Fibroblast of skin of left biceps (primary cell): ENCODE measurements around the gene LRRFIP1.

Experiments
- DNase-seq, 2 experiments: peaks; one replicate each; pipeline ENCODE4 v3.0.0-alpha.2; 2013; ENCODE audit warnings: low read depth in 2 of 2

Gene LRRFIP1

GRCh38 chr2:237723602-237724001 lies 96.2 kb downstream of the LRRFIP1 start:
- DNase-seq: no peak

GRCh38 chr2:237724811-237725478 lies 97.6 kb downstream of the LRRFIP1 start:
- DNase-seq: no peak

DNA sequence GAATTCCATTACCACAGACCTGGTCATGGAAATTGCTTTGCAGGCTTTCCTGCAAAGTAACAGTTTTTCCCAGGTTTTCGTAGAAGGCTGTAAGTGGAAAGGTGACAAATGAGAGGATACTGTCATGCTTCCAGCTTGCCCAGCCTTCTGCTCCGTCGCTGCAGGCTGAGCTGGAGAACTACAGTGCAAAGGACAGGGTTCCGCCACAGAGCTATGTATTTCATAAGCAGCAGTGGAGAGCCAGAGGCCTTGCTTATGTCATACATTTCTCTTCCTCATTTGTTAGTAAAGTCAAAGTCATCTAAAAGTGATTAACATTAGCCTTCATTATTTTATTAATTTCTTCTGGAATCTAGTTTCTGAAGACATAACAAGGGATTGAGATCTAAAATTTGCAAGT lies 98.3 kb downstream of the LRRFIP1 start:
- DNase-seq: no peak

DNA sequence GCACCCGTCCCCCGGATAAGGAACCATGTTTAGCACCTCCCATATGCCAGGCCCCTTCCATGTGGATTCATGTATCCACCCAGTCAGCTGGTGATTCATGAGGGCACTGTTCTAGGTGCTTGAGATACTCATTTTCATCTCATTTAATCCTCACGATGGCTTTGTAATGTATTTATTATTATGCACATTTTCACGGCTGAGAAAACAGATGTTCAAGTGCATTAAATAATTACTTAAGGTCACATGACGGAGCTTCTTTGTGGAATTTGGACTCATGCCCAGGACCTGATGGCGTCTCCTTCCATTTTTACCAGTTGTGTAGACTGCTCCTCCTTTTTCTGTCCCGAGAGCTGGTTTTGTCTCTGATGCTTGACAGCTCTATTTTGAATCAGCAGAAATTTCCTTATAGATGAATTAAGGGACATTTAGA lies 99.0 kb downstream of the LRRFIP1 start:
- peak; percentile 59 to 65 for DNase-seq

GRCh38 chr2:237727363-237727762 lies 100.0 kb downstream of the LRRFIP1 start:
- DNase-seq: no peak

- no peak for DNase-seq
Measured at GRCh38 chr2:237729681-237730475, 102.5 kb downstream of the LRRFIP1 start.

DNA sequence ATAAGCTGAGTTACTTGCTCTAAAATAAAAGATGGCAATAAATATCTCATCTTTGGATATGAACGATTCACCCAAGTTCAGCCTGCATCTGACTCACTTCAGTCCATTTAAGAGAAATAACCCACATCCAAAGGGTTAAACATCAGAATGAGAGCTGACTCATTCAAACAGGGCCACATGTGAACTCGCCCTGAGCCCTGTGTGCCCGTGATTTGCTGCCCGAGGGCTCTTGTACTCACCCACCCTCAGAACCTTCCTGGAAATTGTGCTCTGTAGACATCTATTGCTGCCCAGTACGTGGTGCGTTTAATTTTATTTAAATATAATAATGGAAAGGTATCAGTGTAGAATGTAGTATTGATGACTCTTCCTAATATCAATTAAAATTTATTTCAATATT lies 104.3 kb downstream of the LRRFIP1 start:
- DNase-seq: no peak

DNA sequence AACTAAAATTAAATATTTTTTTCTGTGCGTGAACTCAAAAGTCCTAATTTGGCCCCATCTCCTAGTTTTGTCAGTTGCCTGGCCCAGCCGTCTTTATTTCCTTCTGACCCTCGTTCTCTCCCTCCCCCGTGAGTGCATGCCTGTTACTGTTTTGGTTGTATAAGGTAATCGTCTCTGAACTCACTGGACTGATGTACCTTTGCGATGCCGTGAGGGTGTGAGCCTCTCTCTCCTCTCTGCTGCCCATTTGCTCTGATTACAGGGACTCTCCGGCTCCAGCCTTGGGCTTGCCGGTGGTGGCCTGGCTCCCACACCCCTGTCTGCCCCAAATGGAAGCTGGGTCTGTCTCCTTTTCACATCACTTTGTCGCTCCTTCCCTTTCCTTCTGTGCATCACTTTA lies 104.7 kb downstream of the LRRFIP1 start:
- DNase-seq: no peak

DNA sequence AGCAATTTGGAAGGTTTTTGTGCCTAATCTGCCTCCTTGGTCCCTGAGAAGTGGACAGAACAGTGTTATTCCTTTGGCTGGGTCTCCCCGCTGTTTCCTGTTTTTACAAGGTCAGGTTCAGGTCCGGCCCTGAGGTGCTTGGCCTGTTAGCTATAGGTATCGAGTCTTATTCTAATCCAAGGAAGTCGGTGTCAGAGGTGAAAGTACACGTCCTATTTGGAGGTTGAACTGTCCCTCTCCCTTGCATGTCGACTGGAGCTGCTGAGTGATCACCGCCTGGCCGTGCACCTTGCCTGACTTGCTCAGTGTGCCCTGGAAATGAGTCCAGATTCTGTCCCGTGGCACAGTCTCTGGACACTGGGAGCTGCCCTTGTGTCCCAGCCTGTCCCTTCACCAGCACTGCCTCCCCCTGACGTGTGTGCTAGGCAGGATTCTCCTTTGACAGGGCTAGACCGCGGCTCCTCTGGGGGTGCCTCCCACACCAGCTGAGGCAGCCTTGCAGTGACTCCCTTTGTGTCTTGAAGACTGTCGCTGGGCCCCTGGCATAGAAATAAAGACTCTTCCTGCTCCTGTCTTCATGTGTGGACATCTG lies 105.5 kb downstream of the LRRFIP1 start:
- no peak for DNase-seq

DNA sequence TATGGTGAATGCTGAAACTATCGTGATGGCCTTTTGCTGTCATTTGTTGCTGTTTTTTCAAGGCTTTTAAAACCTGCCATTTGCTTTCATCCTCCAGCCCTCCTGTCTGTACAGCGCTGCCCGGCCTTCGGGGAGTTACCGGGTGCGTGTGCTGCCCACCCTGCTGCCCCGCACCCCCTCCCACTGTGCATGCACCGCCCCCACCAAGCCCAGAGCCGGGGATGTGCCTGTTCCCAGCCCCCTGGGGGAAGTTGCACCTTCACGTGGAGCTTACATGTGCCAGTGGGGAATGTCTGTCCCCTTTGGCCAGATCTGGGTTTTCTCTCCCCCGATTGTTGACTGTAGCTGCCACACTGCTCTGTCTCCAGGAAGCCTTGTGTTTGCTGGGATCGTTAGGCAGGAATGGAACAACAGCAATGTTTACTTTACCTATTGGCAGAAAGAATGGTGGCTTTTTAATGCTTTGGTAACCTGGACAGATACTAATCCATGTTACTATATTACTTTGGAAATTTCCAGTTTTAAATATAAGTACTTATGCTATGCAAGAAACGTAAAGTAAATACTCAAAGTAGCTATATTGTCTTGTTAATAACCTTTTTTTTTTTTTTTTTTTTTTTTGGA lies 106.4 kb downstream of the LRRFIP1 start:
- no peak for DNase-seq

- no peak for DNase-seq
Measured at GRCh38 chr2:237734905-237735623, 107.7 kb downstream of the LRRFIP1 start.

GRCh38 chr2:237735798-237736197 lies 108.4 kb downstream of the LRRFIP1 start:
- DNase-seq: no peak

DNA sequence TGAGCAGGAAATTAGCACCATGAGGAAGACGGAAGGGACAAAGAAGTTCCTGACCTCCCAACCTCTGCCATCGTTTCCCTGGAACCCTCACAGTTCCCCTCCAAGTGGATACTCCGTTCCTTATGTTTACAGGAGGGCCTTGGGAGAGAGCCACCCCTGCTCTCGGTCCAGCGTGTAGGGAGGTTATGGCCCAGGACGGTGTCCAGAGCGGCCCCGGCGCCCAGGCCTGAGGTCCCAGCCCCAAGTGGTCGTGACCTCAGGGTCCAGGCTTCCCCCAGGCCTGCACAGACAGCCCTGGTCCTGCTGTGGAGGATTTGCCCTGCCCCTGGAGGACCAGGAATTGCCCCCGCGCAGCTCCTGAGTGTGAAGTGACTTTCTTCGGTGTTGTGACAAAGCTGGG lies 109.4 kb downstream of the LRRFIP1 start:
- DNase-seq: no peak

- DNase-seq: no peak
Measured at GRCh38 chr2:237737196-237737865, 109.9 kb downstream of the LRRFIP1 start.

DNA sequence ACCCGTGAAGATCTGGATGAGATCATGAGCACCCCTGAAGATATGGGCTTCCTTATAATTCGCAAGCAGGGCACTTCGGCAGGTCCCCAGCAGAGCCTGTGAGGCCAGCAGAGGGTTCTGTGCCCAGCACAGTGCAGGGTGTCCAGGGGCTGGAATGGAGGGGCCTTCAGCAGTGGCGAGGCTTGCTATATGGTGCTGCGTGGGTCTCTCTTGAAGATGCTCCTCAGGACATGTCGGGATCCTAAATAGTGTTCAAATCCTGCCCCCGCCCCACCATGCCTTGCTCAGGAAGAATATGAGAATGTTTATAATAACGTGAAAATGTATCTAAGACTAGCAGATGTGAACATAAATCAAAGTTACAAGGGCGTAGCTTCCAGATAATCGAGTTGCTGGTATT lies 110.9 kb downstream of the LRRFIP1 start:
- DNase-seq: no peak

- DNase-seq: no peak
Measured at GRCh38 chr2:237739101-237739500, 111.7 kb downstream of the LRRFIP1 start.

GRCh38 chr2:237742191-237742590 lies 114.8 kb downstream of the LRRFIP1 start:
- no peak for DNase-seq

GRCh38 chr2:237742614-237743013 lies 115.2 kb downstream of the LRRFIP1 start:
- no peak for DNase-seq

GRCh38 chr2:237743024-237743423 lies 115.6 kb downstream of the LRRFIP1 start:
- DNase-seq: no peak

- DNase-seq: no peak
Measured at GRCh38 chr2:237743561-237744269, 116.3 kb downstream of the LRRFIP1 start.

GRCh38 chr2:237744270-237744612 lies 116.9 kb downstream of the LRRFIP1 start:
- no peak for DNase-seq
